T47D (cell line): Measurements from ENCODE around the gene KCP.

ENCODE experiments used
- DNase-seq, 2 experiments: peaks; one replicate each; pipeline versions ENCODE4 v3.0.0 to v3.0.0-alpha.2; 2011 to 2012; ENCODE audit warnings: low read depth in 1 of 2, low spot score in 1 of 2
- JUND ChIP-seq: IDR thresholded peaks from 2 replicates; pipeline ENCODE4 v1.6.1; 2012; ENCODE audit warnings: low read depth
- in situ Hi-C: cut with HindIII; loops from 2 replicates; pipeline ENCODE4 v1.10.0; 2016; ENCODE audit warnings: low sequenced_read_pairs, low pct_unique_long_range_greater_than_20kb

Gene KCP

GRCh38 chr7:128840326-128841170 is 70.0 kb downstream of the KCP start:
- DNase-seq, result no peak
- in situ Hi-C loops, result no loop called here
- TF ChIP-seq JUND, result no peak

- no peak for TF ChIP-seq JUND
- DNase-seq, result no peak
- in situ Hi-C loops, result no loop called here
These were observed 70.7 kb downstream of the KCP start for GRCh38 chr7:128839751-128840177.

GRCh38 chr7:128838981-128839731 is 71.4 kb downstream of the KCP start:
- no peak for TF ChIP-seq JUND

GRCh38 chr7:128838109-128838779 is 72.3 kb downstream of the KCP start:
- in situ Hi-C loops, result no loop called here
- no peak for DNase-seq
- TF ChIP-seq JUND, result no peak

More at GRCh38 chr7:128838981-128839731, 71.4 kb downstream of the KCP start:
- DNase-seq, result no peak
- in situ Hi-C loops, result no loop called here

- in situ Hi-C loops, result no loop called here
- DNase-seq, result no peak
- no peak for TF ChIP-seq JUND
These were observed 73.0 kb downstream of the KCP start for GRCh38 chr7:128837521-128837921.

- DNase-seq, result no peak
- TF ChIP-seq JUND, result no peak
- in situ Hi-C loops, result no loop called here
These were observed 73.7 kb downstream of the KCP start for GRCh38 chr7:128836729-128837348.

GRCh38 chr7:128835790-128836641 is 74.5 kb downstream of the KCP start:
- TF ChIP-seq JUND, result no peak
- DNase-seq, result no peak
- in situ Hi-C loops, result no loop called here

- in situ Hi-C loops, result no loop called here
- DNase-seq, result no peak
- TF ChIP-seq JUND, result no peak
These were observed 75.2 kb downstream of the KCP start for GRCh38 chr7:128835231-128835751.

- in situ Hi-C loops, result no loop called here
- TF ChIP-seq JUND, result no peak
- DNase-seq, result no peak
These were observed 76.6 kb downstream of the KCP start for GRCh38 chr7:128833946-128834325.

- in situ Hi-C loops, result no loop called here
- no peak for DNase-seq
- no peak for TF ChIP-seq JUND
These were observed 77.2 kb downstream of the KCP start for GRCh38 chr7:128833148-128833945.

GRCh38 chr7:128832880-128833147 is 77.7 kb downstream of the KCP start:
- in situ Hi-C loops, result no loop called here
- TF ChIP-seq JUND, result no peak
- no peak for DNase-seq
